Measurements from ENCODE around the gene NMUR1.

Gene NMUR1

GRCh38 chr2:231514225-231514950, 15.9 kb downstream of the NMUR1 start:
- peak in 1 of 2 experiments; percentile 50; a peak in 1 of 4 replicates for TF ChIP-seq REST (IDR thresholded peaks at IDR 0.05; ENCODE audit: insufficient read depth in 1 of 2, low read depth in 2 of 2, low read length in 2 of 2)
- TF ChIP-seq TAF1 (IDR thresholded peaks at IDR 0.05; ENCODE audit: borderline replicate concordance, insufficient read depth, low read length), result peak; percentile 64; the same call in 1 of the 2 replicates
- peak; percentile 12 for TF ChIP-seq FOXP2 (optimal IDR thresholded peaks at IDR 0.05; ENCODE audit: borderline replicate concordance, extremely low read depth, extremely low read length, insufficient read depth)
- peak; percentile 88 for TF ChIP-seq POLR2AphosphoS5 (IDR thresholded peaks at IDR 0.05; ENCODE audit: low read depth, low read length)
- 0 out of 2 replicates have a peak, but pooled peaks have one; percentile 32 for TF ChIP-seq SIN3A (IDR thresholded peaks at IDR 0.05; ENCODE audit: borderline replicate concordance, insufficient read depth, low read length)

GRCh38 chr2:231513746-231514224, 16.5 kb downstream of the NMUR1 start:
- TF ChIP-seq TAF1 (IDR thresholded peaks at IDR 0.05; ENCODE audit: borderline replicate concordance, insufficient read depth, low read length) (no peak), SIN3A (IDR thresholded peaks at IDR 0.05; ENCODE audit: borderline replicate concordance, insufficient read depth, low read length) (no peak), POLR2AphosphoS5 (IDR thresholded peaks at IDR 0.05; ENCODE audit: low read depth, low read length) (no peak), REST (IDR thresholded peaks at IDR 0.05; ENCODE audit: insufficient read depth in 1 of 2, low read depth in 2 of 2, low read length in 2 of 2) (no peak), FOXP2 (optimal IDR thresholded peaks at IDR 0.05; ENCODE audit: borderline replicate concordance, extremely low read depth, extremely low read length, insufficient read depth) (no peak)

GRCh38 chr2:231512222-231512621, 18.0 kb downstream of the NMUR1 start:
- no peak for TF ChIP-seq SIN3A (IDR thresholded peaks at IDR 0.05; ENCODE audit: borderline replicate concordance, insufficient read depth, low read length)
- no peak for TF ChIP-seq FOXP2 (optimal IDR thresholded peaks at IDR 0.05; ENCODE audit: borderline replicate concordance, extremely low read depth, extremely low read length, insufficient read depth)
- no peak for TF ChIP-seq POLR2AphosphoS5 (IDR thresholded peaks at IDR 0.05; ENCODE audit: low read depth, low read length)
- no peak for TF ChIP-seq TAF1 (IDR thresholded peaks at IDR 0.05; ENCODE audit: borderline replicate concordance, insufficient read depth, low read length)
- no peak for TF ChIP-seq REST (IDR thresholded peaks at IDR 0.05; ENCODE audit: insufficient read depth in 1 of 2, low read depth in 2 of 2, low read length in 2 of 2)

- no peak for TF ChIP-seq SIN3A (IDR thresholded peaks at IDR 0.05; ENCODE audit: borderline replicate concordance, insufficient read depth, low read length)
These were observed 26.5 kb downstream of the NMUR1 start for GRCh38 chr2:231503766-231504165.

- TF ChIP-seq SIN3A (IDR thresholded peaks at IDR 0.05; ENCODE audit: borderline replicate concordance, insufficient read depth, low read length) (no peak), REST (IDR thresholded peaks at IDR 0.05; ENCODE audit: insufficient read depth in 1 of 2, low read depth in 2 of 2, low read length in 2 of 2) (no peak), TAF1 (IDR thresholded peaks at IDR 0.05; ENCODE audit: borderline replicate concordance, insufficient read depth, low read length) (no peak), FOXP2 (optimal IDR thresholded peaks at IDR 0.05; ENCODE audit: borderline replicate concordance, extremely low read depth, extremely low read length, insufficient read depth) (no peak), POLR2AphosphoS5 (IDR thresholded peaks at IDR 0.05; ENCODE audit: low read depth, low read length) (no peak)
These were observed 27.6 kb downstream of the NMUR1 start for GRCh38 chr2:231502596-231502995.
